ENCODE measurements around the gene CLTCL1. TPM values are rescaled to one million over a fixed set of nuclear protein-coding genes. Genes with fewer than 3 reads are reported as not detected.

CLTCL1 gene
- total RNA-seq, 1 donor from 2014 or later, result 6.8 TPM

DNA sequence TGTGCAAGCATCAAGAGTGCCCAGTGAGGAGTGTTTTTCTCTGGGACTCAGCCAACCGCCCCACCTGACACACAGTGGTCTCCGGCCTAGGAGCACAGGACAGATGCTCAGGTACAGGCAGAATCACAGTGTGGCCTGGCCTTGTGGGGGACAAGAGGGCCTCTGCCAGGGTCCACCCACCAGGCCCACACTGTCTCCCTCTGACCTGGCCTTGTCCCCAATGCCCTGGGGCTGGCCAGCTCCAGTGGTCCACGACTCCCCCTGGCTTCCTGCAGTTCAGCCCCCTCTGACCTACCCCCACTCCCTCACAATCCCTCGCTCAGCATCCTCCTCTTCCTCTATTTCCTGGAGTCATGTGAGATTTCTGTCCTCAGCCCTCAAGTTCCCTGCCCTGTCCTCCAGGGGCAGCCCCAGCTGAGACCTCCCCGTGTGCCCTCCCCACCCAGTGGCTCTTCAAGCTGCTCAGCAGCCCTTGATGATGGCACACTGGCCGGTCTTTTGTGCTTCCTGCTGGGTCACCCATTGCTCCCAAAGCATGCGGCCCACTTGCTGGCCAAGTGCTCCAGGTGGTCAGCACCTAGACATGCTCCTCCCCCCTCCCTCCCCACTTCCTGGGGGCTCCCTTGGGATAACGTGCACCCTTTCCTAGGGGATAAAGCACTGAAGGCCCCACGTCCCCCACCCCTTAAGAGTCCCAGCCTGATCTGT is 158.7 kb downstream of the CLTCL1 start:
- Histone ChIP-seq H3K4me1 (no peaks in the 10 kb centered on the region), H3K36me3 (peaks cover 52% of the 10 kb centered on the region), H3K27me3 (ENCODE audit: low read depth) (no peaks in the 10 kb centered on the region), H3K4me3 (no peak overlapping the region), H3K9me3 (no peaks in the 10 kb centered on the region), H3K27ac (no peak overlapping the region)
- TF ChIP-seq, protein P1, sequence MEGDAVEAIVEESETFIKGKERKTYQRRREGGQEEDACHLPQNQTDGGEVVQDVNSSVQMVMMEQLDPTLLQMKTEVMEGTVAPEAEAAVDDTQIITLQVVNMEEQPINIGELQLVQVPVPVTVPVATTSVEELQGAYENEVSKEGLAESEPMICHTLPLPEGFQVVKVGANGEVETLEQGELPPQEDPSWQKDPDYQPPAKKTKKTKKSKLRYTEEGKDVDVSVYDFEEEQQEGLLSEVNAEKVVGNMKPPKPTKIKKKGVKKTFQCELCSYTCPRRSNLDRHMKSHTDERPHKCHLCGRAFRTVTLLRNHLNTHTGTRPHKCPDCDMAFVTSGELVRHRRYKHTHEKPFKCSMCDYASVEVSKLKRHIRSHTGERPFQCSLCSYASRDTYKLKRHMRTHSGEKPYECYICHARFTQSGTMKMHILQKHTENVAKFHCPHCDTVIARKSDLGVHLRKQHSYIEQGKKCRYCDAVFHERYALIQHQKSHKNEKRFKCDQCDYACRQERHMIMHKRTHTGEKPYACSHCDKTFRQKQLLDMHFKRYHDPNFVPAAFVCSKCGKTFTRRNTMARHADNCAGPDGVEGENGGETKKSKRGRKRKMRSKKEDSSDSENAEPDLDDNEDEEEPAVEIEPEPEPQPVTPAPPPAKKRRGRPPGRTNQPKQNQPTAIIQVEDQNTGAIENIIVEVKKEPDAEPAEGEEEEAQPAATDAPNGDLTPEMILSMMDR (IDR thresholded peaks at IDR 0.05), result no peak
- ATAC-seq, result no peak
- intact Hi-C loops (cut with DNase I), result no loop called here
- DNase-seq, result no peak

DNA sequence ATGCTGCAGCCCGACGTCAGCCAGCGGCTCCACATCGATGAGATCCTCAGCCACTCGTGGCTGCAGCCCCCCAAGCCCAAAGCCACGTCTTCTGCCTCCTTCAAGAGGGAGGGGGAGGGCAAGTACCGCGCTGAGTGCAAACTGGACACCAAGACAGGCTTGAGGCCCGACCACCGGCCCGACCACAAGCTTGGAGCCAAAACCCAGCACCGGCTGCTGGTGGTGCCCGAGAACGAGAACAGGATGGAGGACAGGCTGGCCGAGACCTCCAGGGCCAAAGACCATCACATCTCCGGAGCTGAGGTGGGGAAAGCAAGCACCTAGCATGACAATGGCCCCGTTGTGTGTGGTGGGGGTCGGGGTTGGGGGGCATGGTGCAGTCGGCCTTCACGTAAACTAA is 159.4 kb downstream of the CLTCL1 start:
- no peak overlapping the region for H3K4me3 ChIP-seq
- ATAC-seq (no peak), DNase-seq (no peak)
- H3K4me1 ChIP-seq, result no peaks in the 10 kb centered on the region
- intact Hi-C loops (cut with DNase I), result no loop called here
- H3K36me3 ChIP-seq, result peaks cover 46% of the 10 kb centered on the region
- no peaks in the 10 kb centered on the region for H3K9me3 ChIP-seq
- no peaks in the 10 kb centered on the region for H3K27me3 ChIP-seq (ENCODE audit: low read depth)
- TF ChIP-seq, protein P1 (IDR thresholded peaks at IDR 0.05), result no peak
- no peak overlapping the region for H3K27ac ChIP-seq

DNA sequence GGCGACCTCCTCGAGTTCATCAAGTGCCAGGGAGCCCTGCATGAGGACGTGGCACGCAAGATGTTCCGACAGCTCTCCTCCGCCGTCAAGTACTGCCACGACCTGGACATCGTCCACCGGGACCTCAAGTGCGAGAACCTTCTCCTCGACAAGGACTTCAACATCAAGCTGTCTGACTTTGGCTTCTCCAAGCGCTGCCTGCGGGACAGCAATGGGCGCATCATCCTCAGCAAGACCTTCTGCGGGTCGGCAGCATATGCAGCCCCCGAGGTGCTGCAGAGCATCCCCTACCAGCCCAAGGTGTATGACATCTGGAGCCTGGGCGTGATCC is 159.9 kb downstream of the CLTCL1 start:
- Histone ChIP-seq H3K9me3 (no peaks in the 10 kb centered on the region), H3K27ac (no peak overlapping the region), H3K4me1 (no peaks in the 10 kb centered on the region), H3K27me3 (ENCODE audit: low read depth) (no peaks in the 10 kb centered on the region), H3K36me3 (peaks cover 40% of the 10 kb centered on the region), H3K4me3 (no peak overlapping the region)
- ATAC-seq (no peak), DNase-seq (no peak)
- intact Hi-C loops (cut with DNase I), result no loop called here
- TF ChIP-seq, protein P1 (IDR thresholded peaks at IDR 0.05), result no peak

DNA sequence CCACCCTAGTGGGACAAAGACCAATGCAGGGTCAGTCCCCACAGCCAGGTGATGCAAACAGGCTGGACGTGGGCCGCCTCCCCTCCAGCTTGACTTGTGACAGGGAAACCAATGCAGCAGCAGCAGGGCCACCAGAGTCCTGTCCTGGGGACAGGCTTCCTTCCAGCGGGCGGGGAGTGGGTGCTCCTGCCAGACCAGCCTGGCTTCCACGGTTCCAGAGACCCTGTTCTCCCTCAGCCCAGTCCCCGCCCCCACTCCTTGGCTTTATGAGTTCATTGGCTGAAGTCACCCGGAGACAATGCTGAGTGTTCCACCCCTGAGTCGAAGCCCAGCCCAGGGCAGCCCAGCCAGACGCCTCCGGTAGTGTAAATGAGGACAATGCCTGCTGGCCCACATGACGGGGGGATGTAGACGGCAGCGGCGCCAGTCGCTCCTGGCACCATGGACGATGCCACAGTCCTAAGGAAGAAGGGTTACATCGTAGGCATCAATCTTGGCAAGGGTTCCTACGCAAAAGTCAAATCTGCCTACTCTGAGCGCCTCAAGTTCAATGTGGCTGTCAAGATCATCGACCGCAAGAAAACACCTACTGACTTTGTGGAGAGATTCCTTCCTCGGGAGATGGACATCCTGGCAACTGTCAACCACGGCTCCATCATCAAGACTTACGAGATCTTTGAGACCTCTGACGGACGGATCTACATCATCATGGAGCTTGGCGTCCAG is 160.4 kb downstream of the CLTCL1 start, which contains the start of gene TSSK2:
TSSK2 (plus strand) TSS at position 350 of the 726 bp plus-strand sequence; CDS start at position 442, 92 bp downstream.
- H3K27ac ChIP-seq, result no peak within 1 kb of the TSS
- TF ChIP-seq, protein P1 (IDR thresholded peaks at IDR 0.05), result no peak
- intact Hi-C loops (cut with DNase I), result no loop called here
- no peak for ATAC-seq
- no peaks in the 10 kb centered on the region for H3K9me3 ChIP-seq
- H3K4me3 ChIP-seq, result no peak within 1 kb of the TSS
- no peaks in the 10 kb centered on the region for H3K27me3 ChIP-seq (ENCODE audit: low read depth)
- H3K36me3 ChIP-seq, result peaks cover 35% of the 10 kb centered on the region
- DNase-seq, result no peak
- H3K4me1 ChIP-seq, result no peaks in the 10 kb centered on the region

DNA sequence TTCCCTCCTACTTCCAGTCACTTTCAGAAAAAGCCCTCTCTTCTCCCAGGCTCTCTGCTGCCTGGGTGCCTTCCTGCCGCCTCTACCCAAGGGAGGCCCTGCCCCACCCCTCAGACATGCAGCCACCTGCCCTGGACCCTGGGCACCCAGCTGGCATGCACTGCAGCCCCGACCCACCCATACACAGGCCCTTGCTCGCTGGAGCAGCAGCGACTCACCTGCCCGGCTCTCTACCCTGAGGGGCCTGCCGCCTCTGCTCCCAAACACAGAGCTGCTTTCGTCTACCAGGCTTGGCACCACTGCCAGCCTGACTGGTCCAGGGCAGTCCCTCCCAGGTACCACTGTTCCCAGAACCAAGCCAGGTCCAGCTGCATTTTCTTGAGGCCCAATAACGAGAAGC is 161.6 kb downstream of the CLTCL1 start:
- DNase-seq (no peak), ATAC-seq (no peak)
- no peaks in the 10 kb centered on the region for H3K4me1 ChIP-seq
- H3K36me3 ChIP-seq, result peaks cover 26% of the 10 kb centered on the region
- H3K4me3 ChIP-seq, result no peak overlapping the region
- TF ChIP-seq, protein P1 (IDR thresholded peaks at IDR 0.05), result no peak
- no peak overlapping the region for H3K27ac ChIP-seq
- intact Hi-C loops (cut with DNase I), result no loop called here
- H3K27me3 ChIP-seq (ENCODE audit: low read depth), result no peaks in the 10 kb centered on the region
- H3K9me3 ChIP-seq, result no peaks in the 10 kb centered on the region

Other genes starting within 250 kb of the CLTCL1 start
- 62.9 TPM for gene DGCR2, start 169.3 kb downstream of the CLTCL1 start, total RNA-seq
- gene TSSK2, start 160.4 kb downstream of the CLTCL1 start, total RNA-seq, result not detected
- 14.0 TPM for gene ESS2, start 147.1 kb downstream of the CLTCL1 start, total RNA-seq
- not detected for gene GSC2, start 141.4 kb downstream of the CLTCL1 start, total RNA-seq
- 50.3 TPM for gene SLC25A1, start 113.0 kb downstream of the CLTCL1 start, total RNA-seq
- 27.9 TPM for gene HIRA, start 140.0 kb upstream of the CLTCL1 start, total RNA-seq
- 23.2 TPM for gene MRPL40, start 140.8 kb upstream of the CLTCL1 start, total RNA-seq
- 36.4 TPM for gene C22orf39, start 156.0 kb upstream of the CLTCL1 start, total RNA-seq
- 36.7 TPM for gene UFD1, start 187.5 kb upstream of the CLTCL1 start, total RNA-seq
- gene CDC45, start 188.2 kb upstream of the CLTCL1 start, total RNA-seq, result 1.4 TPM
- gene CLDN5, start 232.7 kb upstream of the CLTCL1 start, total RNA-seq, result 213 TPM